OCI-LY7 (cell line): ENCODE results near the gene LAMA3. TPM values are rescaled to one million over a fixed set of nuclear protein-coding genes. Genes with fewer than 3 reads are reported as not detected.

ENCODE experiments used
- BruUV-seq: library from RNA; stranded (reverse); fragments of 400-500 nt; replicated peaks from 2 replicates; lab custom pipeline; 2021; lab: Mats Ljungman, UMichigan
- CTCF ChIA-PET: fragments of 300-600 bp; sonication (Branson Sonifier 250); formaldehyde crosslinking; loops from one replicate; lab custom pipeline; 2022; ENCODE audit warnings: antibody characterized with exemption; ENCODE audit not compliant: unreplicated experiment; lab: Charles Lee
- POLR2A ChIA-PET: fragments of 300-600 bp; sonication (Branson Sonifier 250); formaldehyde crosslinking; loops from one replicate; lab custom pipeline; 2022; ENCODE audit warnings: antibody characterized with exemption; lab: Charles Lee
- DNase-seq: peaks from one replicate; pipeline ENCODE4 v3.0.0-alpha.2; 2015; ENCODE audit warnings: low spot score
- H2AFZ ChIP-seq: fragments of 200-600 bp; sonication (generic), shearing (Covaris generic); 2 replicates; pipeline ENCODE4 v1.6.1; 2014; ENCODE audit warnings: mild to moderate bottlenecking, antibody characterized with exemption, low read length, moderate library complexity
- H3K27ac ChIP-seq: fragments of 200-600 bp; sonication (generic); 2 replicates; pipeline ENCODE4 v1.5.1; 2014; ENCODE audit warnings: mixed run types, low read depth, mild to moderate bottlenecking, moderate library complexity, low read length, inconsistent platforms; ENCODE audit not compliant: poor library complexity, severe bottlenecking
- H3K36me3 ChIP-seq: fragments of 200-600 bp; sonication (generic); 2 replicates; pipeline ENCODE4 v1.6.1; 2014; ENCODE audit warnings: mild to moderate bottlenecking, antibody characterized with exemption, low read length, moderate library complexity, mixed read lengths; ENCODE audit not compliant: insufficient read depth
- H3K4me1 ChIP-seq: fragments of 200-600 bp; sonication (generic); 2 replicates; pipeline ENCODE4 v1.5.1; 2014; ENCODE audit warnings: mild to moderate bottlenecking, low read length; ENCODE audit not compliant: insufficient read depth, poor library complexity, severe bottlenecking
- H3K4me2 ChIP-seq: fragments of 200-600 bp; sonication (generic); 2 replicates; pipeline ENCODE4 v1.6.1; 2014; ENCODE audit warnings: mild to moderate bottlenecking, low read length
- H3K4me3 ChIP-seq: fragments of 200-600 bp; sonication (generic); 2 replicates; pipeline ENCODE4 v1.5.1; 2014; ENCODE audit warnings: mild to moderate bottlenecking, low read depth, low read length; ENCODE audit not compliant: poor library complexity, severe bottlenecking
- H3K79me2 ChIP-seq: fragments of 200-600 bp; sonication (generic); 2 replicates; pipeline ENCODE4 v1.6.1; 2016; ENCODE audit warnings: low read depth, mild to moderate bottlenecking, low read length, moderate library complexity, mixed read lengths; ENCODE audit not compliant: insufficient read depth
- H3K9me2 ChIP-seq: fragments of 200-600 bp; sonication (generic); 2 replicates; pipeline ENCODE4 v1.6.1; 2016; ENCODE audit warnings: mild to moderate bottlenecking, low read length, mixed read lengths; ENCODE audit not compliant: insufficient read depth
- H3K9me3 ChIP-seq: fragments of 200-600 bp; sonication (generic); 2 replicates; pipeline ENCODE4 v1.6.1; 2014; ENCODE audit warnings: mild to moderate bottlenecking, mixed run types, low read length, mixed read lengths
- H4K20me1 ChIP-seq: fragments of 200-600 bp; sonication (generic); 2 replicates; pipeline ENCODE4 v1.6.1; 2014; ENCODE audit warnings: mild to moderate bottlenecking, antibody characterized with exemption, low read length, moderate library complexity, mixed read lengths; ENCODE audit not compliant: insufficient read depth
- EZH2phosphoT487 ChIP-seq: fragments of 200-600 bp; sonication (generic); IDR thresholded peaks from 2 replicates; pipeline ENCODE4 v1.6.1; 2018; ENCODE audit warnings: low read depth, borderline replicate concordance, mild to moderate bottlenecking, mixed run types, antibody characterized with exemption, low read length, moderate library complexity, mixed read lengths
- intact Hi-C: fragments of 100-400 bp; cut with micrococcal nuclease; formaldehyde crosslinking; loops from one replicate; pipeline ENCODE4 v1.10.0; 2022; ENCODE audit not compliant: unreplicated experiment
- total RNA-seq, 2 experiments: library from RNA; depleted of rRNA in 1 of 2; stranded (reverse); fragments of >200 nt in 1 of 2; shearing (Covaris generic) in 1 of 2; gene quantifications; 2 replicates each; pipeline ENCODE4 v1.2.3, GENCODE V29; 2014 to 2022
- TF ChIP-seq, protein P1 (sequence below): fragments of 200-600 bp; sonication (generic); conservative IDR thresholded peaks from 2 replicates; pipeline ENCODE4 v1.5.1; 2014; ENCODE audit warnings: mild to moderate bottlenecking, antibody characterized with exemption, low read length, moderate library complexity, mixed read lengths

LAMA3 gene
- total RNA-seq, 2 experiments from 2014 or later: 0.16 to 1.6 TPM

DNA sequence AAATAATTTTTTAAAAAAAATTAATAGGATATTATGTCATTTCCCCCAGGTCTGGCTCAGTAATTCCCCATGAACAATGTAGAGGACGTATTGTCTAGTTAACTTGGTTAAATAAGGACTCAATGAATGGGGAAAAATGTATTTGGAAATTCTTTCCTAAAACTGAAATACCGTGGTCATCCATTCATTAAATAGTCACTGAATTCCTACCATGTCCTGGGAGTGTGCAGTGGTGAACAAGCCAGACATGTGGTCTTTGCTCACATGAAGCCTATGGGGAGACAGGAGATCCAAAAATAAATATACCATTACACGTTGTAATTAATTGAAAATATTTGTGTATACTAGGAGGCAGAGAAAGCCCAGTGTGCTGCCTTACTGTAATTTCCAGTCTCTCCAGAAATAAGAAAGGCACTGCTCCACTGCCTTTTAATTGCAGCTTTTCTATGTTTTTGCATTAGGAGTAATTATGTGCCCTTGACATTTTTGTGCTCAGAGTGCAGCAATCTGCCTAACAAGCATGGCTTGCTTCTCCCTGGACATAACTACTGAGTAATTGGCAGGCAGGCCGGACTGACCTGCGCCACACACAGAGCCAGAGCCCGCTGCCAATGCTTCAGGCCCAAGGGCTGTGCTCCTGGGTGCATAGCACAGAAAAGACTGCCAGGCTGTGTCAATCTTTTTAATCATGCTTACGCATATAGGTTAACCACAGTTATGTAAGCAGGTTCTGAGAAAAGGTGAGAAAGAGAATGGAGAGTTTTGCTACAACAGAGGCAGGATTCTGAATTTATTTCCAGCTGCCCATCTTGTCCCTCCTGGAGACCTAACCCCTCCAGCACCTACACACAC, 303.1 kb downstream of the LAMA3 start:
- CTCF ChIA-PET: no interaction called here
- DNase-seq: no peak
- no peaks in the 10 kb centered on the region for H3K79me2 ChIP-seq
- no peak overlapping the region for H3K27ac ChIP-seq
- intact Hi-C loops: no loop called here
- BruUV-seq: no TSS peak
- H3K4me1 ChIP-seq: no peaks in the 10 kb centered on the region
- no peaks in the 10 kb centered on the region for H3K9me3 ChIP-seq
- H3K9me2 ChIP-seq: no peaks in the 10 kb centered on the region
- TF ChIP-seq, protein P1, sequence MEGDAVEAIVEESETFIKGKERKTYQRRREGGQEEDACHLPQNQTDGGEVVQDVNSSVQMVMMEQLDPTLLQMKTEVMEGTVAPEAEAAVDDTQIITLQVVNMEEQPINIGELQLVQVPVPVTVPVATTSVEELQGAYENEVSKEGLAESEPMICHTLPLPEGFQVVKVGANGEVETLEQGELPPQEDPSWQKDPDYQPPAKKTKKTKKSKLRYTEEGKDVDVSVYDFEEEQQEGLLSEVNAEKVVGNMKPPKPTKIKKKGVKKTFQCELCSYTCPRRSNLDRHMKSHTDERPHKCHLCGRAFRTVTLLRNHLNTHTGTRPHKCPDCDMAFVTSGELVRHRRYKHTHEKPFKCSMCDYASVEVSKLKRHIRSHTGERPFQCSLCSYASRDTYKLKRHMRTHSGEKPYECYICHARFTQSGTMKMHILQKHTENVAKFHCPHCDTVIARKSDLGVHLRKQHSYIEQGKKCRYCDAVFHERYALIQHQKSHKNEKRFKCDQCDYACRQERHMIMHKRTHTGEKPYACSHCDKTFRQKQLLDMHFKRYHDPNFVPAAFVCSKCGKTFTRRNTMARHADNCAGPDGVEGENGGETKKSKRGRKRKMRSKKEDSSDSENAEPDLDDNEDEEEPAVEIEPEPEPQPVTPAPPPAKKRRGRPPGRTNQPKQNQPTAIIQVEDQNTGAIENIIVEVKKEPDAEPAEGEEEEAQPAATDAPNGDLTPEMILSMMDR: no peak
- no peak for TF ChIP-seq EZH2phosphoT487
- POLR2A ChIA-PET: interaction anchor here (0.9 kb wide), 1 partner anchor 12 kb away, joined by 3 read pairs; no protein-coding TSS in a partner anchor
- H2AFZ ChIP-seq: no peak overlapping the region
- H3K4me3 ChIP-seq: no peak overlapping the region
- no peaks in the 10 kb centered on the region for H4K20me1 ChIP-seq
- no peak overlapping the region for H3K4me2 ChIP-seq
- H3K36me3 ChIP-seq: no peaks in the 10 kb centered on the region

DNA sequence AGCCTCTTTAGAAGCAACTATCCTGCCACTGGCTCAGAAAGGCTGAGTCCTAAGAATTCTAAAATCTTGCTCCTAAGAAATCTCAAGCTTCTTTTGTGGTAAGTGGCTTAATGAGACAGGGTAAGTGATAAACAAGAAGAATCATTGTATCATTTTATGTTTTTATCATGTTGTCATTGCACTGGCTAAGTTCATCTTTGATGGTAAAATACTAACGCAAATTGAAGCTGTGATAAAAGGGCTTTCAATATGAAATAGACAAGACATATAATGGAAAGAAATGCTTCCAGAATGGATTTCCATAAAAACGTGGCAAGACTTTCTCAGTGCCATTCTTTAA, 303.7 kb downstream of the LAMA3 start:
- intact Hi-C loops: no loop called here
- ChIA-PET CTCF (no interaction called here), POLR2A (interaction anchor here (1.2 kb wide), 1 partner anchor 55 kb away, joined by 5 read pairs; no protein-coding TSS in a partner anchor)
- H3K4me2 ChIP-seq: no peak overlapping the region
- H3K9me3 ChIP-seq: no peaks in the 10 kb centered on the region
- no peak overlapping the region for H2AFZ ChIP-seq
- no peaks in the 10 kb centered on the region for H3K9me2 ChIP-seq
- no peak for TF ChIP-seq EZH2phosphoT487
- TF ChIP-seq, protein P1: no peak
- peaks cover under 1% of the 10 kb centered on the region for H3K4me1 ChIP-seq
- DNase-seq: no peak
- no peak overlapping the region for H3K4me3 ChIP-seq
- H3K79me2 ChIP-seq: no peaks in the 10 kb centered on the region
- H4K20me1 ChIP-seq: no peaks in the 10 kb centered on the region
- H3K27ac ChIP-seq: no peak overlapping the region
- no TSS peak for BruUV-seq
- no peaks in the 10 kb centered on the region for H3K36me3 ChIP-seq

DNA sequence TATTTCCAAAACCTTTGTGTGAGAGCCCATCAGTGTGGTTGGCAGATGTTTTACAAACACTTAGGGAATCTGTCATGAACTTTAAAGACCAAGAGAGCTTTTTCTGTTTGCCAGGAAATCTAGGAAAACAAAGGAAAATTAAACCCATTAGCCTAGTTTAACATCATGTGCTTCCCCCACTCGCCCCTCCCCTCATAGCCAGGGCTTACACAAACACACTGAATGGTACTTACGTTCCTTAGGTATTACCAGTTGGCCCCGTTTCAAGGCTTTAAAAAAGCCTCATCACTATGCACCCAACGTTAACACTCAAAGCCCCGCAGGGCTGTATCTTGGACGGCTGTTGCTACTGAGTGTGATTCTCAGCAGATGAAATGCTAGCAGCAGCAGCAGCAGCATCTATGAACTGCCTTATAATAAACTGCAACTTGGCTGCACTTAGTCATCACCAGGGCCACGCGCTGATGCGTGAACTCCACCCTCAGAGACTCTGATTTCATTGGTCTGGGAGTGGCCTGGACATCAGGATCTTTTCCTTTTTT, 305.2 kb downstream of the LAMA3 start:
- no peak for DNase-seq
- H3K27ac ChIP-seq: no peak overlapping the region
- H4K20me1 ChIP-seq: no peaks in the 10 kb centered on the region
- no peaks in the 10 kb centered on the region for H3K9me3 ChIP-seq
- intact Hi-C loops: no loop called here
- no peak overlapping the region for H3K4me2 ChIP-seq
- H3K4me3 ChIP-seq: no peak overlapping the region
- no peaks in the 10 kb centered on the region for H3K79me2 ChIP-seq
- no peaks in the 10 kb centered on the region for H3K36me3 ChIP-seq
- no TSS peak for BruUV-seq
- ChIA-PET CTCF (no interaction called here), POLR2A (interaction anchor here (0.6 to 1.1 kb wide), 3 partner anchors 49 to 536 kb away, joined by 3 to 4 read pairs (median 3); no protein-coding TSS in a partner anchor)
- H3K9me2 ChIP-seq: no peaks in the 10 kb centered on the region
- peaks cover 5% of the 10 kb centered on the region for H3K4me1 ChIP-seq
- no peak overlapping the region for H2AFZ ChIP-seq
- TF ChIP-seq EZH2phosphoT487: no peak
- TF ChIP-seq, protein P1: no peak
